HepG2 (cell line): ENCODE data around the gene PCSK2. TPM values are rescaled to one million over a fixed set of nuclear protein-coding genes. Genes with fewer than 3 reads are reported as not detected.

Source experiments
- CBX2 ChIP-seq, 2 experiments: fragments of 200-600 bp in 1 of 2; sonication (generic); formaldehyde crosslinking in 1 of 2; IDR thresholded peaks; 2 replicates each; pipeline versions ENCODE4 v1.7.0 to v1.8.1; 2018 to 2022; ENCODE audit warnings: low read depth in 2 of 2, low read length in 1 of 2, mild to moderate bottlenecking in 1 of 2, missing genetic modification reagents in 1 of 2
- DRAP1 ChIP-seq: IDR thresholded peaks from 2 replicates; pipeline ENCODE4 v1.6.1; 2016; ENCODE audit warnings: missing genetic modification reagents, missing compliant biosample characterization
- EEA1 ChIP-seq: sonication (generic); formaldehyde crosslinking; IDR thresholded peaks from 2 replicates; pipeline ENCODE4 v1.5.1; 2020; ENCODE audit warnings: mild to moderate bottlenecking, missing genetic modification reagents, borderline replicate concordance
- FOXO1 ChIP-seq: sonication (generic); formaldehyde crosslinking; IDR thresholded peaks from 2 replicates; pipeline ENCODE4 v1.4.0; 2020; ENCODE audit warnings: missing genetic modification reagents
- HINFP ChIP-seq: sonication (generic); formaldehyde crosslinking; IDR thresholded peaks from 2 replicates; pipeline ENCODE4 v1.4.0; 2020; ENCODE audit warnings: low read depth, mild to moderate bottlenecking, missing genetic modification reagents
- HNRNPLL ChIP-seq: fragments of 200-400 bp; formaldehyde crosslinking; IDR thresholded peaks from 2 replicates; pipeline ENCODE4 v1.6.1; 2017; ENCODE audit warnings: mild to moderate bottlenecking, low read depth, low read length; ENCODE audit not compliant: poor library complexity, severe bottlenecking
- HNRNPUL1 ChIP-seq: fragments of 200-400 bp; formaldehyde crosslinking; IDR thresholded peaks from 2 replicates; pipeline ENCODE4 v1.6.1; 2017; ENCODE audit warnings: low read depth, mild to moderate bottlenecking, low read length, moderate library complexity
- KAT2B ChIP-seq: fragments of 150-350 bp; IDR thresholded peaks from 2 replicates; pipeline ENCODE4 v1.6.1; 2014; ENCODE audit warnings: low read depth, low read length, borderline replicate concordance
- LCORL ChIP-seq, 2 experiments: fragments of 450-650 bp in 1 of 2; sonication (generic) in 1 of 2; formaldehyde crosslinking in 1 of 2; IDR thresholded peaks; 2 replicates each; pipeline versions ENCODE4 v1.5.0 to v1.6.1; 2017 to 2020; ENCODE audit warnings: antibody characterized with exemption in 1 of 2, missing genetic modification reagents in 1 of 2
- MED8 ChIP-seq: sonication (generic); formaldehyde crosslinking; IDR thresholded peaks from 2 replicates; pipeline ENCODE4 v1.8.1; 2023; ENCODE audit warnings: mild to moderate bottlenecking, missing genetic modification reagents; ENCODE audit not compliant: insufficient replicate concordance
- PITX1 ChIP-seq: sonication (generic); formaldehyde crosslinking; IDR thresholded peaks from 2 replicates; pipeline ENCODE4 v1.5.1; 2020; ENCODE audit warnings: mild to moderate bottlenecking, missing genetic modification reagents
- RBM39 ChIP-seq: fragments of 200-400 bp; formaldehyde crosslinking; IDR thresholded peaks from one replicate; pipeline ENCODE4 v1.6.1; 2018; ENCODE audit warnings: antibody characterized with exemption, mild to moderate bottlenecking, low read depth, low read length; ENCODE audit not compliant: poor library complexity, severe bottlenecking
- SIN3B ChIP-seq: fragments of 150-350 bp; IDR thresholded peaks from 2 replicates; pipeline ENCODE4 v1.6.1; 2014; ENCODE audit warnings: low read length
- SMARCC2 ChIP-seq: fragments of 450-650 bp; IDR thresholded peaks from 2 replicates; pipeline ENCODE4 v1.6.1; 2017; ENCODE audit warnings: antibody characterized with exemption, mild to moderate bottlenecking
- TEAD3 ChIP-seq: optimal IDR thresholded peaks from 2 replicates; pipeline ENCODE3; 2016; ENCODE audit warnings: borderline replicate concordance
- U2AF2 ChIP-seq: fragments of 200-400 bp; formaldehyde crosslinking; IDR thresholded peaks from 2 replicates; pipeline ENCODE4 v1.6.1; 2017; ENCODE audit warnings: low read depth, mild to moderate bottlenecking, low read length
- ZBTB21 ChIP-seq: sonication (generic); formaldehyde crosslinking; IDR thresholded peaks from 2 replicates; pipeline ENCODE4 v1.4.0; 2020; ENCODE audit warnings: missing genetic modification reagents
- ZNF234 ChIP-seq: sonication (generic); formaldehyde crosslinking; conservative IDR thresholded peaks from 2 replicates; pipeline ENCODE4 v1.5.1; 2020; ENCODE audit warnings: mild to moderate bottlenecking, missing genetic modification reagents
- ZNF251 ChIP-seq: sonication (generic); formaldehyde crosslinking; IDR thresholded peaks from 2 replicates; pipeline ENCODE4 v1.9.0; 2021; ENCODE audit warnings: mild to moderate bottlenecking, missing genetic modification reagents
- ZNF343 ChIP-seq: sonication (generic); formaldehyde crosslinking; IDR thresholded peaks from 2 replicates; pipeline ENCODE4 v1.4.0; 2020; ENCODE audit warnings: mild to moderate bottlenecking, missing genetic modification reagents
- ZNF451 ChIP-seq: sonication (generic); formaldehyde crosslinking; IDR thresholded peaks from 2 replicates; pipeline ENCODE4 v1.5.0; 2020; ENCODE audit warnings: mild to moderate bottlenecking, missing genetic modification reagents
- ZNF501 ChIP-seq: sonication (generic); formaldehyde crosslinking; IDR thresholded peaks from 2 replicates; pipeline ENCODE4 v1.5.1; 2020; ENCODE audit warnings: mild to moderate bottlenecking, moderate library complexity, missing genetic modification reagents
- ZNF7 ChIP-seq: IDR thresholded peaks from 2 replicates; pipeline ENCODE4 v1.6.1; 2016; ENCODE audit warnings: missing biosample characterization, missing genetic modification reagents
- ZNF780A ChIP-seq: sonication (generic); formaldehyde crosslinking; IDR thresholded peaks from 2 replicates; pipeline ENCODE4 v1.8.0; 2022; ENCODE audit warnings: mild to moderate bottlenecking, missing genetic modification reagents, moderate library complexity
- polyA plus RNA-seq, 8 experiments: library from polyadenylated mRNA; depleted of rRNA in 3 of 8; stranded (reverse) in 7 of 8; unstranded in 1 of 8; fragments of >200 nt; fragmentation: Illumina TruSeq in 4 of 8; extraction: Trizol in 4 of 8; gene quantifications; 2 replicates each; pipeline versions ENCODE4 v1.2.1 to v1.2.3, GENCODE V29; 2011 to 2016; ENCODE audit warnings: low read depth in 4 of 8, missing spikeins in 1 of 8, mixed read lengths in 1 of 8; ENCODE audit not compliant: insufficient read depth in 1 of 8
- total RNA-seq, 5 experiments: library from RNA; depleted of rRNA; stranded (reverse); fragments of >200 nt; fragmentation: Illumina TruSeq; extraction: Trizol; gene quantifications; 2 replicates each; pipeline ENCODE4 v1.2.3, GENCODE V29; 2016; ENCODE audit warnings: low read depth in 1 of 5
- TF ChIP-seq, protein P1 (sequence below): sonication (generic); formaldehyde crosslinking; IDR thresholded peaks from 2 replicates; pipeline ENCODE4 v1.4.0; 2020; ENCODE audit warnings: missing genetic modification reagents

The PCSK2 gene
- total and polyA plus RNA-seq, 2 of the 13 experiments (the other 11 are each of a cell fraction or from before 2014, with no cell fraction given) = not detected

DNA sequence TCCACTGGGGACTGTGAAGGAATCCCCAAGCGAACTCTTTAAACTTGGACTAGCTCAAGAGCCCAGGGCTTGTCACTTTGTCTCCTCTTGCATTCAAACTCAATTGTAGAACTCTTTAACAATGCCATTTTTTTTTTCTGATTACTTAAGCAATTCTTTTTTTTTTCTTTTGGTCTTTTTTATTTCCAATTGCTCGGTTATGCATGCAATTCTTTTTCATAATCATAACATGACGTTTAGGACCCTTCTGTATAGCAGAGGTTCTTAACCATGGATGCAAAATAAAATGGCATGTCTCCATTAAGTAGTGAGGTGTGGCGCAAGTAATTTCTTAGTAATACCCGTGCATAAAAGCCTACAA is 304.8 kb downstream of the PCSK2 start (continued):
- TF ChIP-seq HINFP (CRISPR knock-in tag) = no peak
- TF ChIP-seq ZNF780A = no peak
- TF ChIP-seq HNRNPLL = no peak
- TF ChIP-seq ZNF343 (CRISPR knock-in tag) = no peak
- peak; percentile 59; the same call in 1 of the 2 replicates for TF ChIP-seq ZNF501 (CRISPR knock-in tag)
- TF ChIP-seq ZNF7 (CRISPR knock-in tag) = 0 out of 2 replicates have a peak, but pooled peaks have one; percentile 1
- TF ChIP-seq EEA1 (CRISPR knock-in tag) = no peak
- no peak for TF ChIP-seq TEAD3 (CRISPR knock-in tag)
- no peak for TF ChIP-seq FOXO1
- no peak for TF ChIP-seq U2AF2
- no peak for TF ChIP-seq HNRNPUL1
- TF ChIP-seq PITX1 = no peak
- TF ChIP-seq SIN3B = no peak
- no peak for TF ChIP-seq LCORL (IDR thresholded peaks at IDR 0.05)
- TF ChIP-seq LCORL (CRISPR knock-in tag; IDR thresholded peaks at IDR 0.05) = no peak
- TF ChIP-seq ZNF451 (CRISPR knock-in tag) = no peak
- no peak for TF ChIP-seq RBM39
- no peak for TF ChIP-seq SMARCC2
- TF ChIP-seq DRAP1 (CRISPR knock-in tag) = 0 out of 2 replicates have a peak, but pooled peaks have one; percentile 5
- no peak for TF ChIP-seq ZNF251 (CRISPR knock-in tag)
- no peak for TF ChIP-seq ZBTB21 (CRISPR knock-in tag)
- no peak for TF ChIP-seq ZNF234 (CRISPR knock-in tag)
- no peak for TF ChIP-seq KAT2B
- TF ChIP-seq MED8 (CRISPR knock-in tag) = no peak
- peak; percentile 71 for TF ChIP-seq CBX2 (IDR thresholded peaks at IDR 0.05; ENCODE audit: low read depth, low read length)
- TF ChIP-seq CBX2 (CRISPR knock-in tag; IDR thresholded peaks at IDR 0.05; ENCODE audit: low read depth) = no peak
- TF ChIP-seq, protein P1, sequence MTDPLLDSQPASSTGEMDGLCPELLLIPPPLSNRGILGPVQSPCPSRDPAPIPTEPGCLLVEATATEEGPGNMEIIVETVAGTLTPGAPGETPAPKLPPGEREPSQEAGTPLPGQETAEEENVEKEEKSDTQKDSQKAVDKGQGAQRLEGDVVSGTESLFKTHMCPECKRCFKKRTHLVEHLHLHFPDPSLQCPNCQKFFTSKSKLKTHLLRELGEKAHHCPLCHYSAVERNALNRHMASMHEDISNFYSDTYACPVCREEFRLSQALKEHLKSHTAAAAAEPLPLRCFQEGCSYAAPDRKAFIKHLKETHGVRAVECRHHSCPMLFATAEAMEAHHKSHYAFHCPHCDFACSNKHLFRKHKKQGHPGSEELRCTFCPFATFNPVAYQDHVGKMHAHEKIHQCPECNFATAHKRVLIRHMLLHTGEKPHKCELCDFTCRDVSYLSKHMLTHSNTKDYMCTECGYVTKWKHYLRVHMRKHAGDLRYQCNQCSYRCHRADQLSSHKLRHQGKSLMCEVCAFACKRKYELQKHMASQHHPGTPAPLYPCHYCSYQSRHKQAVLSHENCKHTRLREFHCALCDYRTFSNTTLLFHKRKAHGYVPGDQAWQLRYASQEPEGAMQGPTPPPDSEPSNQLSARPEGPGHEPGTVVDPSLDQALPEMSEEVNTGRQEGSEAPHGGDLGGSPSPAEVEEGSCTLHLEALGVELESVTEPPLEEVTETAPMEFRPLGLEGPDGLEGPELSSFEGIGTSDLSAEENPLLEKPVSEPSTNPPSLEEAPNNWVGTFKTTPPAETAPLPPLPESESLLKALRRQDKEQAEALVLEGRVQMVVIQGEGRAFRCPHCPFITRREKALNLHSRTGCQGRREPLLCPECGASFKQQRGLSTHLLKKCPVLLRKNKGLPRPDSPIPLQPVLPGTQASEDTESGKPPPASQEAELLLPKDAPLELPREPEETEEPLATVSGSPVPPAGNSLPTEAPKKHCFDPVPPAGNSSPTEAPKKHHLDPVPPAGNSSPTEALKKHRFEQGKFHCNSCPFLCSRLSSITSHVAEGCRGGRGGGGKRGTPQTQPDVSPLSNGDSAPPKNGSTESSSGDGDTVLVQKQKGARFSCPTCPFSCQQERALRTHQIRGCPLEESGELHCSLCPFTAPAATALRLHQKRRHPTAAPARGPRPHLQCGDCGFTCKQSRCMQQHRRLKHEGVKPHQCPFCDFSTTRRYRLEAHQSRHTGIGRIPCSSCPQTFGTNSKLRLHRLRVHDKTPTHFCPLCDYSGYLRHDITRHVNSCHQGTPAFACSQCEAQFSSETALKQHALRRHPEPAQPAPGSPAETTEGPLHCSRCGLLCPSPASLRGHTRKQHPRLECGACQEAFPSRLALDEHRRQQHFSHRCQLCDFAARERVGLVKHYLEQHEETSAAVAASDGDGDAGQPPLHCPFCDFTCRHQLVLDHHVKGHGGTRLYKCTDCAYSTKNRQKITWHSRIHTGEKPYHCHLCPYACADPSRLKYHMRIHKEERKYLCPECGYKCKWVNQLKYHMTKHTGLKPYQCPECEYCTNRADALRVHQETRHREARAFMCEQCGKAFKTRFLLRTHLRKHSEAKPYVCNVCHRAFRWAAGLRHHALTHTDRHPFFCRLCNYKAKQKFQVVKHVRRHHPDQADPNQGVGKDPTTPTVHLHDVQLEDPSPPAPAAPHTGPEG (CRISPR knock-in tag) = no peak
